Breast epithelium (tissue), 4 donors: ENCODE results near the gene MS4A2. TPM values are rescaled to one million over a fixed set of nuclear protein-coding genes. Genes with fewer than 3 reads are reported as not detected.

Experiments
- DNase-seq, 2 donors: peaks; one replicate each; pipeline ENCODE4 v3.0.0-alpha.2; 2019; ENCODE audit warnings: low spot score in 2 of 2
- H3K27ac ChIP-seq, 2 donors: fragments of 200-600 bp; sonication (generic) in 1 of 2; one replicate each; pipeline ENCODE4 v1.5.1; 2016 to 2019; ENCODE audit warnings: mild to moderate bottlenecking in 1 of 2
- H3K27me3 ChIP-seq, 2 donors: fragments of 200-600 bp; sonication (generic) in 1 of 2; one replicate each; pipeline versions ENCODE4 v1.5.1 to v1.6.0; 2017 to 2019; ENCODE audit warnings: control low read depth in 1 of 2, mild to moderate bottlenecking in 1 of 2
- H3K36me3 ChIP-seq: fragments of 200-600 bp; one replicate; pipeline ENCODE4 v1.5.1; 2019
- H3K4me1 ChIP-seq, 2 donors: fragments of 200-600 bp; sonication (generic); one replicate each; pipeline ENCODE4 v1.5.1; 2016 to 2019; ENCODE audit warnings: control low read depth in 1 of 2
- H3K4me3 ChIP-seq, 3 donors: fragments of 200-600 bp; sonication (generic); 1 replicate in 2 of 3; 2 replicates in 1 of 3; pipeline ENCODE4 v1.5.1; 2016 to 2019; ENCODE audit warnings: mild to moderate bottlenecking in 3 of 3, moderate library complexity in 2 of 3
- H3K9me3 ChIP-seq, 2 donors: fragments of 200-600 bp; sonication (generic) in 1 of 2; one replicate each; pipeline ENCODE4 v1.5.1; 2016 to 2019; ENCODE audit warnings: control low read depth in 1 of 2
- POLR2A ChIP-seq: fragments of 450-650 bp; IDR thresholded peaks from one replicate; pipeline ENCODE4 v1.6.1; 2016; ENCODE audit warnings: antibody characterized with exemption, mild to moderate bottlenecking, moderate library complexity
- POLR2AphosphoS5 ChIP-seq, 3 donors: sonication (generic); formaldehyde crosslinking; IDR thresholded peaks; one replicate each; pipeline ENCODE4 v1.6.1; 2017; ENCODE audit warnings: antibody characterized with exemption in 3 of 3
- intact Hi-C: fragments of 100-400 bp; cut with DNase I; formaldehyde crosslinking; loops from one replicate; pipeline ENCODE4 v1.15.1; 2023; ENCODE audit warnings: low total_unique reads
- total RNA-seq, 3 donors: library from RNA; depleted of rRNA; stranded (reverse); fragments of >200 nt; gene quantifications; one replicate each; pipeline ENCODE4 v1.1.0, GENCODE V29; 2016
- TF ChIP-seq, protein P1 (sequence below), 3 donors: fragments of 450-650 bp; IDR thresholded peaks; one replicate each; pipeline ENCODE4 v1.5.1; 2016 to 2017; ENCODE audit warnings: antibody characterized with exemption in 3 of 3, mild to moderate bottlenecking in 3 of 3, moderate library complexity in 3 of 3

Gene MS4A2
- total RNA-seq, 3 donors from 2014 or later, result 0.66 to 7.8 (median 0.73) TPM

DNA sequence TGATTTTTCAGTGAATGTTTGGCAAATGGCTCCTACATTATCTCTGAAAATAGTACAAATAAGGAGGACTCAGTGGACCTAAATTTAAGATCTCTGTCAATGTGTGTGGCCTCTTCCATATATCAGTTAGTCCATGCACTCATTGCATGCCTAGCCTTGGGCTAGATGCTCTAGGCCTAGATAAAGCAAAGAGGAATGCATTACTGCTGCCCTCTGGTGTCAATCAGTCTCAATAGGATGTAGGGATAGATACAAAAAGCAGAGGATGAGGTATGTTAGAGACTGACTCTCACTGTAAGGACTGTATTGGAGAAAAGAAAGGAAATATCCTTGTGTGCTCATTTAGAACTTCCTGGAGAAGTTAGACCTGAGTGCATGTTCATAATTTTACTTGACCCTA lies 42.0 kb downstream of the MS4A2 start:
- Histone ChIP-seq H3K27me3 (no peaks in the 10 kb centered on the region), H3K27ac (no peak overlapping the region), H3K9me3 (no peaks in the 10 kb centered on the region), H3K36me3 (no peaks in the 10 kb centered on the region), H3K4me3 (no peak overlapping the region), H3K4me1 (no peaks in the 10 kb centered on the region)
- TF ChIP-seq POLR2A (no peak), POLR2AphosphoS5 (IDR thresholded peaks at IDR 0.05) (no peak)
- TF ChIP-seq, protein P1, sequence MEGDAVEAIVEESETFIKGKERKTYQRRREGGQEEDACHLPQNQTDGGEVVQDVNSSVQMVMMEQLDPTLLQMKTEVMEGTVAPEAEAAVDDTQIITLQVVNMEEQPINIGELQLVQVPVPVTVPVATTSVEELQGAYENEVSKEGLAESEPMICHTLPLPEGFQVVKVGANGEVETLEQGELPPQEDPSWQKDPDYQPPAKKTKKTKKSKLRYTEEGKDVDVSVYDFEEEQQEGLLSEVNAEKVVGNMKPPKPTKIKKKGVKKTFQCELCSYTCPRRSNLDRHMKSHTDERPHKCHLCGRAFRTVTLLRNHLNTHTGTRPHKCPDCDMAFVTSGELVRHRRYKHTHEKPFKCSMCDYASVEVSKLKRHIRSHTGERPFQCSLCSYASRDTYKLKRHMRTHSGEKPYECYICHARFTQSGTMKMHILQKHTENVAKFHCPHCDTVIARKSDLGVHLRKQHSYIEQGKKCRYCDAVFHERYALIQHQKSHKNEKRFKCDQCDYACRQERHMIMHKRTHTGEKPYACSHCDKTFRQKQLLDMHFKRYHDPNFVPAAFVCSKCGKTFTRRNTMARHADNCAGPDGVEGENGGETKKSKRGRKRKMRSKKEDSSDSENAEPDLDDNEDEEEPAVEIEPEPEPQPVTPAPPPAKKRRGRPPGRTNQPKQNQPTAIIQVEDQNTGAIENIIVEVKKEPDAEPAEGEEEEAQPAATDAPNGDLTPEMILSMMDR (IDR thresholded peaks at IDR 0.05), result no peak
- intact Hi-C loops, result no loop called here
- DNase-seq, result no peak

- H3K4me1 ChIP-seq, result no peaks in the 10 kb centered on the region
- no peak overlapping the region for H3K4me3 ChIP-seq
- intact Hi-C loops, result no loop called here
- no peaks in the 10 kb centered on the region for H3K36me3 ChIP-seq
- TF ChIP-seq POLR2AphosphoS5 (IDR thresholded peaks at IDR 0.05), result no peak
- TF ChIP-seq POLR2A, result no peak
- TF ChIP-seq, protein P1 (IDR thresholded peaks at IDR 0.05), result no peak
- no peak for DNase-seq
- H3K27me3 ChIP-seq, result no peaks in the 10 kb centered on the region
- no peak overlapping the region for H3K27ac ChIP-seq
- H3K9me3 ChIP-seq, result peaks cover 11 to 13% of the 10 kb centered on the region in 2 donors
Observed at GRCh38 chr11:60131912-60132311, 43.4 kb downstream of the MS4A2 start.

DNA sequence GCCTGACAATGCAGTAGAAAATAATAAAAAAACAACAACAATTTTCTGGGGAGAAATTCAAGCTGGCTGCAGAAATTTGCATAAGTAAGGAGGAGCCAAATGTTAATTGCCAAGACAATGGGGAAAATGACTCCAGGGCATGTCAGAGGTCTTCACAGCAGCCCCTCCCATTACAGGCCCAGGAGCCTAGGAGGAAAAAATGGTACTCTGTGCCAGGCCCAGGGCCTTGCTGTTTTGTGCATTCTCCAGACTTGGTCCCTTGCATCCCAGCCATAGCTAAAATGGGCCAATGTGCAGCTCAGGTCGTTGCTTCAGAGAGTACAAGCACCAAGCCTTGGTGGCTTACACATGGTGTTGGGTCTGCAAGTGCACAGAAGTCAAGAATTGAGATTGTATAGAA lies 45.5 kb downstream of the MS4A2 start:
- H3K9me3 ChIP-seq, result peaks cover 11 to 18% of the 10 kb centered on the region in 2 donors
- no peaks in the 10 kb centered on the region for H3K4me1 ChIP-seq
- intact Hi-C loops, result no loop called here
- no peaks in the 10 kb centered on the region for H3K36me3 ChIP-seq
- no peak overlapping the region for H3K4me3 ChIP-seq
- H3K27me3 ChIP-seq, result no peaks in the 10 kb centered on the region
- no peak overlapping the region for H3K27ac ChIP-seq
- DNase-seq, result no peak
- TF ChIP-seq, protein P1 (IDR thresholded peaks at IDR 0.05), result no peak
- no peak for TF ChIP-seq POLR2AphosphoS5 (IDR thresholded peaks at IDR 0.05)
- no peak for TF ChIP-seq POLR2A

DNA sequence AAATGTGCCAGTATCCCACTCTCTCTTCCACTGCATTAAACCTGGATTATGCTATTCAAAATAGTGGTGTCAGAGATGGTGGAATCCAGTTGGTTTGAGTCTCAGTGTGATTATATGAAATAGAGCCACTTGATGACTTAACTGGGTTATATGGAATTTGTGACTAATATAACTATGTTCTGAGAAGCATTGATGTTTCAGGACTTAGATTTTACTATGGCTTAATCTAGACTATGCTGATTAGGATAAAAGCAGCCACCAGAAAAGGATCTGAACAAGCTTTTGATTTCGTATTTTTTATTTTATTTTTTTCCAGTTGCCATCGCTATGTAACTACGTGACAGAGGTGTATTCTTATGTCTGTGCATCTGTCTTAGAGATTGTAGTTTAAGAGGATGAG lies 55.3 kb downstream of the MS4A2 start:
- no peak for DNase-seq
- Histone ChIP-seq H3K9me3 (no peaks in the 10 kb centered on the region), H3K27ac (no peak overlapping the region), H3K4me1 (no peaks in the 10 kb centered on the region), H3K4me3 (no peak overlapping the region), H3K27me3 (no peaks in the 10 kb centered on the region), H3K36me3 (no peaks in the 10 kb centered on the region)
- TF ChIP-seq, protein P1 (IDR thresholded peaks at IDR 0.05), result no peak
- no peak for TF ChIP-seq POLR2AphosphoS5 (IDR thresholded peaks at IDR 0.05)
- TF ChIP-seq POLR2A, result no peak
- intact Hi-C loops, result no loop called here

DNA sequence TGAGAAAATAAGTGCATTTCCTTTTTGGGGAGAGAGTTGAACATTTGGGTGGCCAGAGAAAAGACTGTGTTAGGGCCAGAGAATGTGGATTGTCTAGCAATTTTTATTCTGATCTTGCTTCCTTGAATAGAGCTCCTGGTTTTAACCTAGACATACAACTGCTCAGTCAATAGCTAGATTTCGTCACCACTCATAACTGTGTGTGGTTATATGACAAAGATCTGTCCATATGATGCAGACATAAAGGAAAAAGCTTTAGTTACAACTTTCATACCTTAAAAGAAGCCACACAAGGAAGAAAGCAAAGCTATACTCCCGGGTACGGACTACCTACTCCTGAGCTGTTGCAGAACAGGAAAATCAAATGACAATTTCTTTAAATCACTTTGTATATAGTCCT lies 57.2 kb downstream of the MS4A2 start:
- Histone ChIP-seq H3K27me3 (no peaks in the 10 kb centered on the region), H3K4me1 (no peaks in the 10 kb centered on the region), H3K4me3 (no peak overlapping the region), H3K27ac (no peak overlapping the region), H3K9me3 (no peaks in the 10 kb centered on the region), H3K36me3 (no peaks in the 10 kb centered on the region)
- TF ChIP-seq POLR2AphosphoS5 (IDR thresholded peaks at IDR 0.05), result no peak
- TF ChIP-seq POLR2A, result no peak
- TF ChIP-seq, protein P1 (IDR thresholded peaks at IDR 0.05), result no peak
- DNase-seq, result no peak
- intact Hi-C loops, result no loop called here

Other genes with a start within 250 kb of the MS4A2 start
- not detected for gene CBLIF, start 243.2 kb upstream of the MS4A2 start, total RNA-seq
- gene TCN1, start 222.2 kb upstream of the MS4A2 start, total RNA-seq, result 100 to 1,000 TPM in 1 of 3 donors, 10 to 100 TPM in 1, not detected in 1; 45.6 to 112 TPM
- not detected for gene OOSP3, start 209.9 kb upstream of the MS4A2 start, total RNA-seq
- gene OOSP1, start 150.2 kb upstream of the MS4A2 start, total RNA-seq, result not detected
- not detected for gene OOSP4A, start 124.6 kb upstream of the MS4A2 start, total RNA-seq
- gene OOSP4B, start 71.5 kb upstream of the MS4A2 start, total RNA-seq, result not detected
- not detected for gene OOSP2, start 48.3 kb upstream of the MS4A2 start, total RNA-seq
- not detected for gene MS4A3, start 32.0 kb upstream of the MS4A2 start, total RNA-seq
- gene MS4A6A, start 94.4 kb downstream of the MS4A2 start, total RNA-seq, result 100 to 1,000 TPM in 1 of 3 donors, 10 to 100 TPM in 2; 35.1 to 341 (median 68.9) TPM
- gene MS4A4E, start 154.5 kb downstream of the MS4A2 start, total RNA-seq, result 10 to 100 TPM in 1 of 3 donors, 1 to 10 TPM in 1, under 1 TPM in 1; 0.66 to 14.9 (median 1.5) TPM
- 100 to 1,000 TPM in 1 of 3 donors, 10 to 100 TPM in 1, 1 to 10 TPM in 1; 9.8 to 174 (median 24.6) TPM for gene MS4A4A, start 192.0 kb downstream of the MS4A2 start, total RNA-seq
- 1 to 10 TPM in 1 of 3 donors, not detected in 2; 2.1 TPM for gene MS4A6E, start 238.6 kb downstream of the MS4A2 start, total RNA-seq